ENCODE results near the gene KRTAP1-3.
"Not testable (repeated sequence)": the region's sequence is repeated elsewhere in the genome, so short reads cannot be mapped to it uniquely, and the experiment has no call there.

- TF ChIP-seq POLR2A (IDR thresholded peaks at IDR 0.05; ENCODE audit: extremely low read depth, insufficient read length); CTCF (IDR thresholded peaks at IDR 0.05; ENCODE audit: low read depth, low read length): not testable (repeated sequence)
Observed at GRCh38 chr17:41046735-41047465, 12.2 kb upstream of the KRTAP1-3 start, which contains the start of gene KRTAP2-1.
